Stimulated activated naive B cell treated with anti-CD40 and anti-IgM and Interleukin-4, amounts not matched to agents 10 μg/mL and 1 μg/mL and 100 μg/mL, for 72 hours (primary cell): Measurements from ENCODE around the gene RGS6.

Experiments used
- ATAC-seq, 2 donors: fragments of 150-1000 bp; cut with Tn5 transposase; replicated peaks; 2 replicates each; pipeline ENCODE4 v1.10.0; 2021; ENCODE audit warnings: moderate library complexity in 1 of 2
- DNase-seq: peaks from one replicate; pipeline ENCODE4 v3.0.0; 2021
- H3K27ac Mint-ChIP-seq: one replicate; pipeline ENCODE4 v1.8.0; 2022; ENCODE audit warnings: mild to moderate bottlenecking, mixed read lengths
- H3K27me3 Mint-ChIP-seq, 2 donors: one replicate each; pipeline ENCODE4 v1.8.0; 2022; ENCODE audit warnings: mixed read lengths in 2 of 2
- H3K36me3 Mint-ChIP-seq, 2 donors: one replicate each; pipeline ENCODE4 v1.8.0; 2022; ENCODE audit warnings: mixed read lengths in 2 of 2, mild to moderate bottlenecking in 1 of 2
- H3K4me1 Mint-ChIP-seq, 2 donors: one replicate each; pipeline ENCODE4 v1.8.0; 2022; ENCODE audit warnings: mixed read lengths in 2 of 2, mild to moderate bottlenecking in 1 of 2
- H3K4me3 Mint-ChIP-seq, 2 donors: one replicate each; pipeline ENCODE4 v1.8.0; 2022; ENCODE audit warnings: mild to moderate bottlenecking in 2 of 2, mixed read lengths in 2 of 2, moderate library complexity in 1 of 2
- H3K9me3 Mint-ChIP-seq, 2 donors: one replicate each; pipeline ENCODE4 v1.8.0; 2022; ENCODE audit warnings: mixed read lengths in 2 of 2, mild to moderate bottlenecking in 1 of 2

Gene RGS6

GRCh38 chr14:72565917-72566316, 633.7 kb downstream of the RGS6 start:
- Mint-ChIP-seq H3K4me3 (no peak overlapping the region), H3K27ac (no peak overlapping the region), H3K36me3 (no peaks in the 10 kb centered on the region), H3K4me1 (peaks cover 23 to 43% of the 10 kb centered on the region in 2 donors), H3K27me3 (no peaks in the 10 kb centered on the region), H3K9me3 (no peaks in the 10 kb centered on the region)
- ATAC-seq (no peak), DNase-seq (no peak)

DNA sequence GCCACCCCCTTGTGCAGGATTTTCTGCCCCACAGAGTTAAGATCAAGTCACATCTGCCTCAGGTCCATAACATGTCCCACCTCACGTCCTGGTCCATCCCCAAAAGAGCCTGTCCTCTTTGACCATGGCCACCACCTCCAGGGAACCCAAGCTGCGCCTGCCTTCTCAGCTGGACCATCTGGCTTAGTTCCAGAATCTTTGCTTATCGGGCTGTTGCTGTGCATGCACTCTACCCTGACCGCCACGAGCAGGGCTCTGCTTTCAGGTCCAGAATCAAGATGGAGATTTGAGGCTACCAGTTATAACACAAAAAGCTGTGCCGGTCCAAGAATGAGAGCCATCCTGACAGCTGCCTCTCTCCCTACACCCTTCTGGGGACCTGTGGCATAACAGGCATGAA, 635.0 kb downstream of the RGS6 start:
- Mint-ChIP-seq H3K4me3 (no peak overlapping the region), H3K9me3 (peaks cover 5% of the 10 kb centered on the region in 2 donors), H3K27ac (no peak overlapping the region), H3K36me3 (peaks cover 0 to 4% of the 10 kb centered on the region in 2 donors), H3K4me1 (peaks cover 23 to 38% of the 10 kb centered on the region in 2 donors), H3K27me3 (no peaks in the 10 kb centered on the region)
- DNase-seq (no peak), ATAC-seq (no peak)

DNA sequence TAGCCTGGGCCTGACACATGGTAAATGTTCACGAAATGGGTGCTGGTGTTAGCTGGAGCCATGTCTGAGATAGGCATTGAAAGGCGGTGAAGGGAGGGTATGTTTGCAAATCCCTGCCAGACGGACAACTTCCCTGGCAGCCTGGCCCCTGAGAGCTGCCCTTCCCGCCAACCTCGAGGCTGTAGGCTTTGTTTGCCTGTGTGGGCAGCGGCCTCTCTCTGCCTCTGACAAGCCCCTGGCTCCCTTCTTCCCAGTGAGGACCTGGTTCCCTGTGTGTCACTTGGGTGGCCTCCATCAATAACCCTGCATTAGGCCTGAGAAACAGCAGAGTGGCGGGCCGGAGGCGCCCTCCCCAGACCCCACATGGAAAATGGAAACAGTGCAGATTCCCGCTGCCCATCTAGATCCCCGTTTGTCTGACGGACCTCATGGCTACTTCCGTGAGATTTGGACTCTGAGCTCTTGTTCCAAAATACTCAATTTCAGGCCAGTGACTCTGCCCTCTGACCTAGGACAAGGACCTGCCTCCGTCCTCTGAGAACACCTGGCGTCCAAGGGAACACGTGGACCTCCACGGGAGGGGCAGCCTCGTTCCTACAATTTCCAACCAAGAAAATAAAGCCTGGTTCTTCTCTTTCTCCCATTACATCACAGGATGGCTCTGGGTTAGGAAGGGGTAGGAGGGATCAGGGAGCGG, 636.2 kb downstream of the RGS6 start:
- H3K36me3 Mint-ChIP-seq: peaks cover 0 to 4% of the 10 kb centered on the region in 2 donors
- DNase-seq: no peak
- H3K27me3 Mint-ChIP-seq: no peaks in the 10 kb centered on the region
- H3K27ac Mint-ChIP-seq: peak overlapping the region; percentile 62
- peaks cover 17 to 26% of the 10 kb centered on the region in 2 donors for H3K4me1 Mint-ChIP-seq
- peaks cover 5% of the 10 kb centered on the region in 2 donors for H3K9me3 Mint-ChIP-seq
- ATAC-seq: no peak
- H3K4me3 Mint-ChIP-seq: no peak overlapping the region

- peaks cover 5 to 11% of the 10 kb centered on the region in 2 donors for H3K4me1 Mint-ChIP-seq
- DNase-seq (no peak), ATAC-seq (no peak)
- H3K27ac Mint-ChIP-seq: no peak overlapping the region
- H3K4me3 Mint-ChIP-seq: no peak overlapping the region
- H3K27me3 Mint-ChIP-seq: peaks cover 0 to 3% of the 10 kb centered on the region in 2 donors
- H3K36me3 Mint-ChIP-seq: peaks cover 0 to 4% of the 10 kb centered on the region in 2 donors
- H3K9me3 Mint-ChIP-seq: peaks cover 5% of the 10 kb centered on the region in 2 donors
Observed at GRCh38 chr14:72573725-72574417, 641.6 kb downstream of the RGS6 start.

DNA sequence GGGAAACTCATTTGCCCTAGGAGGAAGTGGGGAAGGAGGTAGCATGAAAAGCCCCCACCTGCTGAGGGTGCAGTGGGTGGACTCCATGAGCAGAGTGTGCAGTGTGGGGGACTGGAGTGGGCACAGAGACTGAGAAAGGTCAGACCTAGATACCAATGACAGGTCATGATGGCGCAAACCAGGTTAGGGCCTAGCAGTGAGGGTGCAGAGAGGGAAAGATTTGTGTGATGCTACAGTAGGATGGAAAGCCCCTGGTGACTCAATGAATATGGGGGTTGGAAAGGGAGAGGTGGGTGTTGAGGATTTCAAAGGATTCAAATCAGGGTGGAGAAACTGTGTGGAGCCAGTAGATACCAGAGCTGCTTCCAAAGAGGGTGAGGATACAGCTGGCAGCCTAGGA, 642.5 kb downstream of the RGS6 start:
- peaks cover 5% of the 10 kb centered on the region in 2 donors for H3K9me3 Mint-ChIP-seq
- H3K27me3 Mint-ChIP-seq: peaks cover 0 to 3% of the 10 kb centered on the region in 2 donors
- peaks cover 0 to 4% of the 10 kb centered on the region in 2 donors for H3K36me3 Mint-ChIP-seq
- ATAC-seq (peak in 1 of 2 donors; percentile 12), DNase-seq (no peak)
- H3K27ac Mint-ChIP-seq: no peak overlapping the region
- H3K4me1 Mint-ChIP-seq: peaks cover 5 to 11% of the 10 kb centered on the region in 2 donors
- H3K4me3 Mint-ChIP-seq: no peak overlapping the region

DNA sequence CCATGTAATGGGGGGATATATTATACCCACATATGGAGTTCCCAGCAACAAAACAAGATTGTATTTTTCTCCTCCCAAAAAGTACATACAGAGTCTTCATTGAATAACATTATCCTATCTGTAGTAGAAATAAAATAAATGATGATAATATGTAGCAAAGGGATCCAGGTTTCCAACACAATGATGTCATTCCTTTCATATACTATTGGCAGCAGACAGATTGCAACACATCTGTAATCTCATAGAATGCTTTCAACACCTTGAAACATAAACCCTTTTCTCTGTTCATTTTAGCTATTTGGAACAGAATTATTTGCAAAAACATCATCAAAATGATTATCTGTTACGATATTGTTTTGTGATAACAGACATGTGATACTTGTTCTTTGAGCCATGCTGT, 644.0 kb downstream of the RGS6 start:
- Mint-ChIP-seq H3K27me3 (peaks cover 0 to 3% of the 10 kb centered on the region in 2 donors), H3K4me1 (peaks cover 5 to 11% of the 10 kb centered on the region in 2 donors), H3K4me3 (no peak overlapping the region), H3K36me3 (peaks cover 0 to 2% of the 10 kb centered on the region in 2 donors), H3K9me3 (peaks cover 2 to 4% of the 10 kb centered on the region in 2 donors), H3K27ac (no peak overlapping the region)
- no peak for ATAC-seq
- no peak for DNase-seq

- no peak for ATAC-seq
- DNase-seq: no peak
- Mint-ChIP-seq H3K4me1 (peaks cover 5 to 11% of the 10 kb centered on the region in 2 donors), H3K36me3 (no peaks in the 10 kb centered on the region), H3K27me3 (peaks cover 0 to 8% of the 10 kb centered on the region in 2 donors), H3K27ac (no peak overlapping the region), H3K9me3 (no peaks in the 10 kb centered on the region), H3K4me3 (no peak overlapping the region)
Observed at GRCh38 chr14:72577521-72577920, 645.3 kb downstream of the RGS6 start.

GRCh38 chr14:72578514-72578913, 646.3 kb downstream of the RGS6 start:
- ATAC-seq (no peak), DNase-seq (no peak)
- H3K27ac Mint-ChIP-seq: no peak overlapping the region
- peaks cover 0 to 8% of the 10 kb centered on the region in 2 donors for H3K27me3 Mint-ChIP-seq
- H3K36me3 Mint-ChIP-seq: no peaks in the 10 kb centered on the region
- no peaks in the 10 kb centered on the region for H3K9me3 Mint-ChIP-seq
- H3K4me3 Mint-ChIP-seq: no peak overlapping the region
- H3K4me1 Mint-ChIP-seq: peaks cover 5 to 11% of the 10 kb centered on the region in 2 donors

- H3K9me3 Mint-ChIP-seq: peaks cover 3 to 4% of the 10 kb centered on the region in 2 donors
- H3K36me3 Mint-ChIP-seq: peaks cover 1 to 3% of the 10 kb centered on the region in 2 donors
- H3K27me3 Mint-ChIP-seq: peaks cover 0 to 8% of the 10 kb centered on the region in 2 donors
- no peak for DNase-seq
- H3K4me3 Mint-ChIP-seq: no peak overlapping the region
- H3K4me1 Mint-ChIP-seq: peaks cover 0 to 6% of the 10 kb centered on the region in 2 donors
- ATAC-seq: no peak
- H3K27ac Mint-ChIP-seq: no peak overlapping the region
Observed at GRCh38 chr14:72582582-72582981, 650.4 kb downstream of the RGS6 start.

DNA sequence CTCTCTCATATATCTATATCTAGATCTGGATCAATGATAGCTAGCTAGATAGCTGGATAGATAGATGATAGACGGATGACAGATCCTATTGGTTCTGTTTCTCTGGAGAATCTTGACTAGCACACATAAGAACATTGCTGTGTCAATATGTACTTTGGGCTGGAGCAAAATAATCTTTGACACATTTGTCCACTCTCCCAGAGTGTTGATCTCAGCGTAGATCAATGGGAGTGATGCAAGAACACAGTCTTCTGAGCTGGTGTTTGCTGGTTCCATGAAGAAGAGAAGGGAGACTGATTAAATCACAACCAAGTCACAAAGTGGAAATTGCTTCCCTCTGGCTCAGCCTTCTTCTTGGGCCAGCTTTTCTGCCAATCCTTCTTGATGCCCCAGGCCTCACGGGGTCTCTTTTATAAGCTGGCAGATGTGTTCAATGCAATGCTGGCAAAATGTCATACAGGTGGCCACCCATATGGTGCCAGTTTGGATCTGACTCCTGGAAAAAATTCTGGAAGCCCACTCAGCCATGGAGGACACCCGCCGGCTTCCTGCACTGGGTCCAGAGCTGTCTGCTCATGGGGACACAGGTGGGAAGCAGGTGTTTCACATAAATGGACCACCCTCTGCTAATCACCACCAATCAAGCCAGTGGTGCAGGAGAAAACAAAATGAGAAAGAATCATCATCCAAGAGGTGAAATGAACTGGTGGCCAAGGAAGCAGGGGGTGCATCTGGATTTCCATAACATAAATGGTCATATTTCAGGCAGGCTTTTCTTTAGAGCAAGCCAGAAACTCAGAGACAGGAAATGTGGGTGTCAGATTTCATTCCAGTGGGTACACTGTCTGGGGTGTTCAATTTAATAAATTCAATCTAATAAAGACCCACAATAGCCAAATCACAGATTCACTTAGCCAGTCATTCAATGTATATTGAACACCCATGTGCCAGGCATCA, 651.4 kb downstream of the RGS6 start:
- H3K9me3 Mint-ChIP-seq: peaks cover 3 to 4% of the 10 kb centered on the region in 2 donors
- no peak for DNase-seq

DNA sequence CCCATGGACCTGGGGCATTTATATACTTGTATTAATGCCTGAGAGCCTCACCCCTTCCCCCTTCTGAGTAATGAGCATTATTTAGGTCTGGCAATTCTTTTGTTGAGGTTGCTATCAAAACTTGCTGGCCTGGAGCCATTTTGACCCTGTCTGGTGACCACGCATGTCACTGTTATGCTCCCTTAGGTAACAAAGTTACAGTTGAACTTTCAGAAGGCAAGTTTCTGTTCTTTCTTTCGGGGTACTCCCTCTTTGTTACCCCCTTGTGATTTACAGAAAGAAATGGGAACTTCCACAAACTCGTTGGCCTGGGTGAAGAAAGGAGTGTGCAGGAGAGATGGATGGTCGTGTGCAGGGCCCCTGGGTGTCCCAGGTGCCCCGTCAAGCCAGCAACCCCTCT, 656.3 kb downstream of the RGS6 start:
- H3K9me3 Mint-ChIP-seq: peaks cover 3 to 10% of the 10 kb centered on the region in 2 donors
- peak overlapping the region in 1 of 2 donors; percentile 6 for H3K4me3 Mint-ChIP-seq
- ATAC-seq (peak; percentile 93 to 98), DNase-seq (peak; percentile 11)
- no peak overlapping the region for H3K27ac Mint-ChIP-seq
- no peaks in the 10 kb centered on the region for H3K27me3 Mint-ChIP-seq
- peaks cover 17 to 26% of the 10 kb centered on the region in 2 donors for H3K4me1 Mint-ChIP-seq
- peaks cover 3 to 7% of the 10 kb centered on the region in 2 donors for H3K36me3 Mint-ChIP-seq

More for the DNA sequence above, 651.4 kb downstream of the RGS6 start:
- Mint-ChIP-seq H3K4me1 (peaks cover 7 to 11% of the 10 kb centered on the region in 2 donors), H3K27ac (no peak overlapping the region), H3K36me3 (peaks cover 2 to 3% of the 10 kb centered on the region in 2 donors), H3K27me3 (peaks cover 0 to 5% of the 10 kb centered on the region in 2 donors), H3K4me3 (no peak overlapping the region)
- ATAC-seq: no peak

GRCh38 chr14:72589652-72590051, 657.4 kb downstream of the RGS6 start:
- Mint-ChIP-seq H3K4me3 (no peak overlapping the region), H3K4me1 (peaks cover 25 to 34% of the 10 kb centered on the region in 2 donors), H3K36me3 (peaks cover 3 to 7% of the 10 kb centered on the region in 2 donors), H3K27me3 (no peaks in the 10 kb centered on the region), H3K27ac (no peak overlapping the region), H3K9me3 (peaks cover 3 to 10% of the 10 kb centered on the region in 2 donors)
- ATAC-seq (no peak), DNase-seq (no peak)

- H3K9me3 Mint-ChIP-seq: peaks cover 3 to 6% of the 10 kb centered on the region in 2 donors
- no peak overlapping the region for H3K27ac Mint-ChIP-seq
- no peaks in the 10 kb centered on the region for H3K27me3 Mint-ChIP-seq
- DNase-seq (no peak), ATAC-seq (peak in 1 of 2 donors; percentile 22)
- H3K36me3 Mint-ChIP-seq: peaks cover 0 to 7% of the 10 kb centered on the region in 2 donors
- peak overlapping the region in 1 of 2 donors; percentile 7 for H3K4me3 Mint-ChIP-seq
- H3K4me1 Mint-ChIP-seq: peaks cover 30 to 41% of the 10 kb centered on the region in 2 donors
Observed at GRCh38 chr14:72590577-72590976, 658.3 kb downstream of the RGS6 start.

DNA sequence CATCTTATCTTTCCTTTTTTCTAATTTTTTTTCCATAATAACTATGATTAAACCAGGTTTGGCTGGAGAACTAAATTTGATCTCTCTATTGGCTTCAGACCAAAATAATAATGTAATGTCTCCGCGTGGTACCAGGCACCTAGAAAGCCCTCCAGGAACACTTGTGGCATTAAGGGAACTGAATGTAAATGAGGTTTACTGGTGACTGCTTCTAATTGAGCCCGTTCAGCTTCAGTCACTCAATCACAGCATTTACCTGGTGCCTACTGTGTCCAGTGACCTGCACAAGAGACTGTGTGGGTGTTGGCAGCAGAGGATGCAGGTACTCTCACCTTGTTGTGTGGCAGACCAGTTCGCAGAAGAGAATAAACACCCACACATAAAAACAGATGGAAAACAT, 659.2 kb downstream of the RGS6 start:
- ATAC-seq: no peak
- H3K4me3 Mint-ChIP-seq: no peak overlapping the region
- H3K27me3 Mint-ChIP-seq: peaks cover 0 to 4% of the 10 kb centered on the region in 2 donors
- peaks cover 31 to 41% of the 10 kb centered on the region in 2 donors for H3K4me1 Mint-ChIP-seq
- H3K9me3 Mint-ChIP-seq: peaks cover 0 to 6% of the 10 kb centered on the region in 2 donors
- peaks cover 0 to 7% of the 10 kb centered on the region in 2 donors for H3K36me3 Mint-ChIP-seq
- no peak overlapping the region for H3K27ac Mint-ChIP-seq
- DNase-seq: no peak
